ENCODE measurements around the gene ENPP1.

ENPP1 gene

DNA sequence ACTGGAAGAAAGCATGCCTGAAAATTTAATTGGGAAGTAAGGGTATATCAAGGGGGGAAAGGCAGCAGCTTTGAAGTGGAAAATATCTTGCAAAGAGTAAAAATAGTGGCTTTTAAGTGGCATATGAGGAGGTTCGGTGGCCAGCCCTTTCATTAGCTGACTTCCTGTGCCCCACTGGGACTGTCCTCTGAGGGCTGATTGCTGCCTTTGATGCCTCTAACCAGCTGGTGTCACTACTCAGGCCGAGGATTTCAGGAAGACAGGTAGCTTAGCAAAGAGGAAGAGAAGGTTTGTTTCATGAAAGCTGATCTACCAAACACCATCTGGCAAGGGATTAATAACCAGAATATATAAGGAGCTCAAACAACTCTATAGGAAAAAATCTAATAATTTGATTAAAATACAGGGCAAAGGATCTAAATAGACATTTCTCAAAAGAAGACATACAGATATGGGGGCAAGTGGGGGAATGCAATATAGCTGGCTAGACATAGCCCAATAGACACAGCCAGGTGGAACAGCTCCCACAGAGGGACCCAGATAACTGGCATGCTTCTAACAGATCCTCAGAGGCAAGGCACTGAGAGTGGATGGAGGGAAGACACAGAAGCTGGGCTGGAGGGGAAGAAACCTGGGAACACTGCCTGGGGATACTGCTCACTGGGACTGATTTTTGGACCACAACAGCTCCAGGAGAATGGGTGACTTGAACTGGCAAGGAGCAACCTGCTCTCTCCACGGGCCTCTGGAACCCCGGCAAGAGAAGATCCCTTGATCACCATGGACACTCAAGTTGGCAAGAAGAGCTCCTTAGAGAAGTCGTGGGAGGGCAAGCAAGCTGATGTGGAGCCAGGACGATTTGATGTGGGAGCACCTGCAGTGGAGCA lies 110.2 kb downstream of the ENPP1 start:
- no peak for DNase-seq

DNA sequence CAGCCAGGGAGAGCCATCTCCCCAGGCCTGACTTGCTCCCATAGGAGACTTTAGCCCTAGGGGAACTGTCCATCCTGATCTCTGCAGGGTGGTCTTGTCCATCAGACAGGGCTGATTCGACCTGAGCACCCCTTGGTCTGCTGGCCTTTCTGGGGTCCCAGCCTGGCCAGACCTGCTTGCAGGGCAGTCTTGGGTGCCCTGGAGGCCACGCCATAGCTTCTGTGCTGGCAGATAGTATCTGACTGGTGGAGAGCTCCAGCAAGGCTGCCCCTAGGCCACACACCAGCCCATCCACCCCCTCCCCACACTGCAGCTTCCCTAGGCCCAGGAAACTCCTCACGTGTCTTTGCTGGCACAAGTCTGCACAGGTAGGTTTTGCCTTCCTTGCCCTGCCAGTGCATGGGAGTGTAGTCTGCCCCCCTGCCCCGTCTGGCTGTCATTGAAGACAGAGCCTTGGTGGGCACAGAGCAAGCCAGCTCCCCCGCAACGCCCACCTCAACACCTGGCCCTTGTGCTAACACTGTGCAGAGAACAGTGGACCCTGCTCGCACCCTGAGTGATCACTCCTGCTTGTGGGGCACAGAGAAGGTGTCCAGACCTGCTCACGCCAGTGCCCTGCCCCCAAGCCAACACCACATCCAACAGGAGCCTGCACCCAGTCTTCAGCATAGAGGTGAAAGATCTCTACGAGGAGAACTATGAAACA lies 111.0 kb downstream of the ENPP1 start:
- no peak for DNase-seq

DNA sequence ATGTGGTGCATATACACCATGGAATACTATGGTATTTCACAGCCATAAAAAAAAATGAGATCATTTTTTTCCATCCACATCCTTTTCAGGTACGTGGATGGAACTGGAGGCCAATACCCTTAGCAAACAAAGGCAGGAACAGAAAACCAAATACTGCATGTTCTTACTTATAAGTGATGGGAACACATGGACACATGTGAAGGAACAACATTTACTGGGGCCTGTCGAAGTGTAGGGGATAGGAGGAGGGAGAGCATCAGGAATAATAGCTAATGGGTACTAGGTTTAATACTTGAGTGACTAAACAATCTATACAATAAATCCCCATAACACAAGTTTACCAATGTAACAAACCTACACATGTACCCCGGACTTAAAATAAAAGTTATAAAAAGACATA lies 112.8 kb downstream of the ENPP1 start:
- DNase-seq, result no peak

DNA sequence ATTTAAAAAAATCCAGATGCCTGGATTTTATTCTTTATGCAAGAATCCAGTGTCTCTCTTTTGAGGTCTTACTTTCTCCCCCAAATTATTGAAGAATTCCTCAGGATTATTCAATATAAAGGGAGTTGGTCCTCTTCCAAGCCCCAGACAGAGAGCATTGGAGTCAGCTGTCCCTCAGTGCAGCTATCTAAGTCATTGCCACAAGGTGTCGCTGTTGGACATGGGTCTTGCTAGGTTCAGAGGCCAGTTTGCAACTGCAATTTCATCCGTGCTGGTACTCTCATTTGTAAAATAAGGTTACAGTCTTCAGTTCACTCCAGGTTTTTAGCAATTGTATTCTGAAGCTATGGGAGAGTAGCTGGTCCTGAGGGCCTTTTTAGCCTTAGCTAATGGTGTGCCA lies 115.5 kb downstream of the ENPP1 start:
- DNase-seq, result peak; percentile 0

DNA sequence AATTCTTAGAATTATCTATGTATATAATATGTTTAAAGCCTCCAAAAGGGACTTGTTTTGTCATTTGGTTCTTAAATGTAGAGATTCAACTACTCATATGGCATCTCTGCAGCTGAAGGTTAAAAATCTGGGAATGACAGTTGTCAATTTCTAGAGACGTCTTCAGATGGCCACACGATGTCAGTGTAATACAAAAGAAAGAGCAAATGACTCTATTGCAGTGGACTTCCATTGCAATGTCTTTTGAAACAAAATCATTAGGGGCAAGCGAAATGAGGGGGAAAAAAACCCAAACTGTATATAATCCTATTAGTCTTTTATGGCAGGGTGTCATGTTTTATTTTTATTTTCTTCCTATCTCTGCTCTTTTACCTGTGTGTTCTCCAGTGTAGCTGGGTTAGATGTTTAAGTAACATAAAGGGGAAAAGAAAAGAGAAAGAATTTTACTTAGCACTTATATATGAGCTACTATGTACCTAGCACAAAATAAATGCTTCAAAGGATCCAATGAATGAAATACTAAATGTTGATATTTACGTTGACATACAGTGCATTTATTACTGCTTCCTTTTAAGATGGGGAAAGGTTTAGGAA lies 117.2 kb downstream of the ENPP1 start:
- DNase-seq, result no peak

DNA sequence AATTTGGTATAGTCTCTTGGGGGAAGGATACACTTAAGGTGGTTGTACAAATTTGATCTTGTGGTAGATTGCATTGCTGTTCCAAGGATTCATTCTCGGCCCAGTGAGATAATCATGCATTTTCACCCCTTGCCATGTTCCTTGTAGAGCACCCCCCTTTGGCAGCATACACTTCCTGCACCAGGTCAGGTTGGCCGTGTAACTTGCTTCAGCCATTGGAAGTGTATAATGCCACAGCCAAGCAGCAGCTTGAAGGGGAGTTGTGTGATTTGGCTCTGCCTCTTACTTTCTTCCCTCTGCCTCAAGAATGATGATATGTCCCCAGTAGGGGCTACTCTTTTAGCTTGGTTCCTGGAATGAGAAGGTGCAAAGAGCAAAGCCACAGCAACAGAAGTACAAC lies 121.4 kb downstream of the ENPP1 start:
- no peak for DNase-seq

DNA sequence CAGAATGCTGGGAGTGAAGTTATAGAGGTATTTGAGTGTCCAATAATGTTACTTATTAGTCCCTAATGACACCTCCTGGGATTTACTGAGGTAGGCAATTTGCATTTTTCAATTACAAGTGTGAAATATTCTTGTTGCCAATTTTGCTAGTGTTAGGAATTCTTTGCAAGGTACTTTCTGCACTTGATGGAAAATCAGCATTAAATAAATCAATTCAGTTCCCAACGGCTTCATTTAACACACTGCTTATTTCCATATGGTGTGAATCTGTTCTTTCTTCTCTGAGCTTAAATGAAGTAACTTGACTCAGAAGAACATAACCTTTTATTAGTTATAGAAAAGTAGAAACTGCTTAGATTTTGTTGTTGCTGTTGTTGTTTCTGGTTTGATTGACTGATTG lies 122.2 kb downstream of the ENPP1 start:
- no peak for DNase-seq

DNA sequence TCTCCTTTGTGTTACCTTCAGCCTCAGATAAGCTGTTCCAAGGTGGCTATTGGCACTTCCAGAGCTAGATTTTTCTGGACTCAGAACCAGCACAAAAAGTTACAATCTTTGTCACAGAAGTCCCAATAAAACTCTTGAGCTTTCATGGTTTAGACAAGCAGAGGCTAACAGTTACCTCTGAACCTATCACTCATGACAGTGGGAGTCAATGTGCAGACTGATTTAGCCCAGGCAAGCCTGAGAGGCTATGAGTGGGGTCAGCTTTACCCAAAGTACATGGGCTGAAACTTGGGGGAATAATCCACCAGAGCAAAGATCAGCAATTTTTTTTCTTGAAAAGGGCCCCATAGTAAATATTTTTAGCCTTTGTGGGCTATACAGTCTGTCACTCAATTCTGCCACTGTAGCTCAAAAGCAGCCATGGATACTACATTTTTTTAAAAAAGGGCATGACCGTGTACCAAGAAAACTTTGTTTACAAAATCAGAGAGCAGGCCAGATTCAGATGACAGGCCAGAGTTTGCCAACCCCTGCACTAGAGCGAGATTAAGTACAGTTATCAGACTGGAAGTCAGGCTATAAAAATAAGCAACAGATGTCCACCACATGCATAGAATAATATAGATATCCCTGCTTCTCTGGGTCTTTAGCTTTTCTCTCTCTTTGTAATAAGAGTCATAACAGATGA lies 123.4 kb downstream of the ENPP1 start:
- no peak for DNase-seq

DNA sequence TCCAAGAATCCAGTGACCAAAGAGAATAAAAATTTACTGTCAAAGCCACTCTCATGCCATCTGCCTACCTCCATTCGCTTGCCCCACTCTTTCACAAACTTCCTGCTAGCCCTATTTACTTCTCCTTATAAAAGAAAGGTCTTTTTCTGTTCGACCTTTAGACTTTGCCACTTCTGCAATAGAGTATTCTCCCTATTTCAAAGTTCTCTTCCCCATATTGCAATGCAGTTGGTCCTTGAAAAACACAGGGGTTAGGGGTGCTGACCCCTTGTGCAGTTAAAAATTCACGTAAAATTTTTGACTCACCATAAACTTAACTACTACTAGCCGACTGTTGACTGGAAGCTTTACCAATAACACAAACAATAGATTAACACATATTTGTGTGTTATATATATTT lies 128.3 kb downstream of the ENPP1 start:
- DNase-seq, result no peak

DNA sequence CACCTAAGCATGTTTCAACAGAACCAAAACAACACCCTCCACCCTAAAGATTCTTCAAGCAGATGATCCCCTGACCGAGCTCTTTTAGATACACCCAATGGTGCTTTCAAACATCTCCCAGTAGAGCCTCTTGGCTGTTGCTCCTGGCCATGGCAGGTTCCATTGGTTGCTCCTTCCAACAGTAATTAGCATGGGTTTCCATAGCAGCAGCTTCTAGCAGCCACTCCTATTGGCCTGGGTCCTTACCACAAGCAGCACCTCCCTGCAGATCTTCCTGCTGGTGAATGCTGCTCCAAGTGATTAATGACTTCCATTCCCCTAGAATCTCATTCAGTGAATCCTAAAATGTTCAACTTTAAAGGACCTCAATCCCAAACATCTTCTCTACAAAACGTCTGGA lies 129.4 kb downstream of the ENPP1 start:
- no peak for DNase-seq

DNA sequence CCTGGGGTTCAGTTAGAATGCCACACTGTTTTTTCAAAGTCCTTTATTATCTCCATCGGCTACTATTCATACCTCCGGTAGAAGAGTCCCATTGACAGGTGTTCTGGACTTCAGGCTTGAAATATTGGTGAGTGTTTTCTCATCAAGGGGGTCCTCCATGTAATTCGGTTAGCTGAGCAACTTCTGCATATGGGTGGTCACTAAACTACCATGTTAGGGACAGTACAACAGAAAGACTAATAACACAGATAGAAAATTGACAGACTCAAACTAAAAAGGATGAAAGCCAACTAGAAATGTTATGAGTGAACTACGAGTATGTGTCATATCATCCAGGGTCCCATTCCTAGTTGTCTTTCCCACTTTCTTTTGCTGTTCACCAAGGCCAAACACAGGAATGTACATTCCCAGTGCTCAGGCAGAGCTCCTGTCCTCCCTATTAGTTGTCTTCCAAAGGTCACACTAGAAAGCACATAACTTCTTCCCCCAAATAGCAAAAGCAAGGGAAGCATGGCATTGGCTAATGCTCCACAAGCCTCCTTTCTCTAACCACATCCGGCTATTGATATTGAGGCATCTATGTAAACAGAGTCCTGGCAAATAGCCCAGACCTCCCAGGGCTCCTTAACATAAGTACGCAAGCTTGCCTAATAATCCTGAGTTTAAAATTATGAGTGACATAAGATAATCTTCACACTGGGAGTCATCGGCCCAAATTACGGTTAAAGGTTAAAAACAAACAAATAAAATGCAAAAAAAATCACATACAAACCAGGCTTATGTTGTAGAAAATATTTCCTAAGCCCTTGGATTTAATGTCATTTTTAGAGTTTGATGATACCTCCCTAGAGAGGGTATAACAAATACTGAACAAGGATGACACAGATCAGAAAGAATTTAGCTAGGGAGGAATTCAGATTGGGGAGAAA lies 130.1 kb downstream of the ENPP1 start:
- no peak for DNase-seq

Data from NCI-H1092 treated with DMSO at 0.1 percent for 48 hours (cell line).